ENCODE measurements around the gene LLGL2. TPM values are rescaled to one million over a fixed set of nuclear protein-coding genes. Genes with fewer than 3 reads are reported as not detected.

The LLGL2 gene
- total RNA-seq, 1 donor from 2014 or later: 16.6 TPM

DNA sequence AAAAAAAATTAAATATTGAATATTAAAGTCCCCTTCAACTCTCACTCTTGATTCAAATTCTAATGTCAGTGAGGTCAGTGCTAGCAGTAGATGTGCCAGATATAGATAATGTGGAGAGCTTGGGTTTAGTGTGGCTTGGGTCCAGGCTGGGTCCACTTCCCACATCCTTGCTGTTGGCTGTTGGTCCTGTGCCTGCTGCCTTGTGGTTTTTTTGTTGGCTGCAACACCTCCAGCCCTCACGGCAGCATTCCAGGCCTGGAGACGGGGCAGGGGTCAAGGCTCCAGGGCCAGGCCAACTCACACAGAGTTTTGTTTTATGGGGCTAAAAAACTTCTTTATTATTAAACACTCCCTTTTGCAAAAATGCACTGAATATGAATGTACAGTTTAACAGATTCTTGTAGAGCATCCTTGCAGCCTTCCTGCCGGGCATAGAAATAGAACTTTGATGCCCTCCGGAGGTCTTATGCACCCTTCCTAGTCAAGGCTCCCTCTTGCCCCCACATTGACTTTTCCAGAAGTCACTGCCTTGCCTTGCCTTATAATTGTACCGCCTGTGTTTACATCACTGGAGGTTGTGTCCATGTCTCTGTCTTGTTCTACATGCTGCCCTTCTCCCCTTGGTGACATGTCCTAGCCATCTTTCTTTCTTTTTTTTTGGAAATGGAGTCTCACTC, 36.6 kb downstream of the LLGL2 start:
- Histone ChIP-seq H3F3A (ENCODE audit: low read depth) (no peaks in the 10 kb centered on the region), H4K20me1 (ENCODE audit: low read depth) (peaks cover 3% of the 10 kb centered on the region), H3K4me1 (no peaks in the 10 kb centered on the region), H3K9me3 (ENCODE audit: low read depth) (no peaks in the 10 kb centered on the region), H2AFZ (replicated peaks) (no peak overlapping the region), H3K4me3 (no peak overlapping the region), H3K4me2 (no peak overlapping the region), H3K9ac (no peak overlapping the region), H3K27ac (no peak overlapping the region), H3K36me3 (no peaks in the 10 kb centered on the region), H3K27me3 (no peaks in the 10 kb centered on the region), H3K79me2 (ENCODE audit: low read depth) (no peaks in the 10 kb centered on the region)
- Mint-ChIP-seq H3K4me3 (no peak overlapping the region), H3K4me1 (peaks cover 16% of the 10 kb centered on the region), H3K27ac (no peak overlapping the region), H3K36me3 (no peaks in the 10 kb centered on the region), H3K27me3 (ENCODE audit: insufficient read depth, low read depth) (no peaks in the 10 kb centered on the region), H3K9me3 (no peaks in the 10 kb centered on the region)
- no peak for TF ChIP-seq EZH2phosphoT487 (IDR thresholded peaks at IDR 0.05)
- no peak for TF ChIP-seq EZH2 (IDR thresholded peaks at IDR 0.05)
- no peak for DNase-seq (ENCODE audit: low spot score)

DNA sequence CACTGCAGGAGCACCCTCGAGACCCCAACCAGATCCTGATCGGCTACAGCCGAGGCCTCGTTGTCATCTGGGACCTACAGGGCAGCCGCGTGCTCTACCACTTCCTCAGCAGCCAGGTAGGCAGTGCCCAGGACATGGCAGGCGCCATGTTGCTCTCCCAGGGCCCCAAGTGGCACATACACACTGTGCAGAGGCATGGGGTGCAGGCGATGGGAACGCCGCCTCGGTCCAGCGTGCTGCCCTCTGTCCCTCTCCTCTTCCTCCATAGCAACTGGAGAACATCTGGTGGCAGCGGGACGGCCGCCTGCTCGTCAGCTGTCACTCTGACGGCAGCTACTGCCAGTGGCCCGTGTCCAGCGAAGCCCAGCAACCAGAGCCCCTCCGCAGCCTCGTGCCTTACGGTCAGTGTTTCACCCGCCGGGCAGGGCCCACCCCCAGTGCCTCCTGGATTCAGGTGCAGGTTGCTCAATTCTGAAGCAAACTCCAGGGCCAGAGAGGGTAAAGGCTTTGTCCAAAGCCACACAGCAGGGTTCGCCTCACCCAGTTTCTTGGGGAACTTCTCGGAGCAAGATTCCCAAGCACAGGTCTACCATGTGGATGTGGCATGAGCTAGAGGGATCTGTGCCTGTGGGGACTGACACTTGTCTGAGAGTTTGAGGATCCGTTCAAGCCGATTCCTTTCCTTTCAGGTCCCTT, 37.7 kb downstream of the LLGL2 start:
- H3K4me2 ChIP-seq: no peak overlapping the region
- no peak overlapping the region for H3K4me3 Mint-ChIP-seq
- H3K27ac ChIP-seq: no peak overlapping the region

DNA sequence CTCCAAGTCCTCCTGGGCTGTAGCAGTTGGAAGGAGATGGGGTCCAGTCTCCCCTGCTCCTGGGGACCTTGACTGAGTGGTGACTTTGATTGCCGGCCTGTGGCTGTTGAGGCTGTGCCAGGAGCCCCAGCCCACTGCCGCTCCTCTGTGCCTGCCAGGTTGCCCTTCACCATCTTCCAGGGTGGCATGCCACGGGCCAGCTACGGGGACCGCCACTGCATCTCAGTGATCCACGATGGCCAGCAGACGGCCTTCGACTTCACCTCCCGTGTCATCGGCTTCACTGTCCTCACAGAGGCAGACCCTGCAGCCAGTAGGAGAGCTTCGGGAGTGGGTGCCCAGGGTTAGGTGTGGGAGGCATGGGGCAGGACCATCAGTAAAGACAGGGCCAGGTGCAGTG, 38.7 kb downstream of the LLGL2 start:
- no peaks in the 10 kb centered on the region for H3K4me1 ChIP-seq
- no peak overlapping the region for H3K4me2 ChIP-seq
- no peaks in the 10 kb centered on the region for H3K27me3 ChIP-seq
- no peaks in the 10 kb centered on the region for H3K36me3 Mint-ChIP-seq
- TF ChIP-seq, protein P1, sequence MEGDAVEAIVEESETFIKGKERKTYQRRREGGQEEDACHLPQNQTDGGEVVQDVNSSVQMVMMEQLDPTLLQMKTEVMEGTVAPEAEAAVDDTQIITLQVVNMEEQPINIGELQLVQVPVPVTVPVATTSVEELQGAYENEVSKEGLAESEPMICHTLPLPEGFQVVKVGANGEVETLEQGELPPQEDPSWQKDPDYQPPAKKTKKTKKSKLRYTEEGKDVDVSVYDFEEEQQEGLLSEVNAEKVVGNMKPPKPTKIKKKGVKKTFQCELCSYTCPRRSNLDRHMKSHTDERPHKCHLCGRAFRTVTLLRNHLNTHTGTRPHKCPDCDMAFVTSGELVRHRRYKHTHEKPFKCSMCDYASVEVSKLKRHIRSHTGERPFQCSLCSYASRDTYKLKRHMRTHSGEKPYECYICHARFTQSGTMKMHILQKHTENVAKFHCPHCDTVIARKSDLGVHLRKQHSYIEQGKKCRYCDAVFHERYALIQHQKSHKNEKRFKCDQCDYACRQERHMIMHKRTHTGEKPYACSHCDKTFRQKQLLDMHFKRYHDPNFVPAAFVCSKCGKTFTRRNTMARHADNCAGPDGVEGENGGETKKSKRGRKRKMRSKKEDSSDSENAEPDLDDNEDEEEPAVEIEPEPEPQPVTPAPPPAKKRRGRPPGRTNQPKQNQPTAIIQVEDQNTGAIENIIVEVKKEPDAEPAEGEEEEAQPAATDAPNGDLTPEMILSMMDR (IDR thresholded peaks at IDR 0.05): no peak
- TF ChIP-seq EZH2 (IDR thresholded peaks at IDR 0.05) (no peak), EZH2phosphoT487 (IDR thresholded peaks at IDR 0.05) (no peak)
- H3K9me3 ChIP-seq (ENCODE audit: low read depth): no peaks in the 10 kb centered on the region
- H2AFZ ChIP-seq (replicated peaks): no peak overlapping the region
- no peak overlapping the region for H3K4me3 Mint-ChIP-seq
- no peaks in the 10 kb centered on the region for H3K79me2 ChIP-seq (ENCODE audit: low read depth)
- no peak for DNase-seq (ENCODE audit: low spot score)
- H3K9me3 Mint-ChIP-seq: no peaks in the 10 kb centered on the region
- H3K36me3 ChIP-seq: no peaks in the 10 kb centered on the region
- no peaks in the 10 kb centered on the region for H3K27me3 Mint-ChIP-seq (ENCODE audit: insufficient read depth, low read depth)
- no peaks in the 10 kb centered on the region for H4K20me1 ChIP-seq (ENCODE audit: low read depth)
- H3K9ac ChIP-seq: no peak overlapping the region
- peaks cover 14% of the 10 kb centered on the region for H3K4me1 Mint-ChIP-seq
- no peak overlapping the region for H3K4me3 ChIP-seq
- no peak overlapping the region for H3K27ac ChIP-seq
- no peak overlapping the region for H3K27ac Mint-ChIP-seq
- H3F3A ChIP-seq (ENCODE audit: low read depth): no peaks in the 10 kb centered on the region

More for the DNA sequence above, 37.7 kb downstream of the LLGL2 start:
- Mint-ChIP-seq H3K36me3 (no peaks in the 10 kb centered on the region), H3K4me1 (peaks cover 16% of the 10 kb centered on the region), H3K9me3 (no peaks in the 10 kb centered on the region), H3K27me3 (ENCODE audit: insufficient read depth, low read depth) (no peaks in the 10 kb centered on the region), H3K27ac (no peak overlapping the region)
- Histone ChIP-seq H3F3A (ENCODE audit: low read depth) (no peaks in the 10 kb centered on the region), H4K20me1 (ENCODE audit: low read depth) (no peaks in the 10 kb centered on the region), H3K27me3 (no peaks in the 10 kb centered on the region), H3K36me3 (no peaks in the 10 kb centered on the region), H2AFZ (replicated peaks) (no peak overlapping the region), H3K4me1 (no peaks in the 10 kb centered on the region), H3K9me3 (ENCODE audit: low read depth) (no peaks in the 10 kb centered on the region), H3K9ac (no peak overlapping the region), H3K4me3 (no peak overlapping the region), H3K79me2 (ENCODE audit: low read depth) (no peaks in the 10 kb centered on the region)
- TF ChIP-seq EZH2phosphoT487 (IDR thresholded peaks at IDR 0.05) (no peak), EZH2 (IDR thresholded peaks at IDR 0.05) (no peak)
- TF ChIP-seq, protein P1 (IDR thresholded peaks at IDR 0.05): no peak
- DNase-seq (ENCODE audit: low spot score): no peak

DNA sequence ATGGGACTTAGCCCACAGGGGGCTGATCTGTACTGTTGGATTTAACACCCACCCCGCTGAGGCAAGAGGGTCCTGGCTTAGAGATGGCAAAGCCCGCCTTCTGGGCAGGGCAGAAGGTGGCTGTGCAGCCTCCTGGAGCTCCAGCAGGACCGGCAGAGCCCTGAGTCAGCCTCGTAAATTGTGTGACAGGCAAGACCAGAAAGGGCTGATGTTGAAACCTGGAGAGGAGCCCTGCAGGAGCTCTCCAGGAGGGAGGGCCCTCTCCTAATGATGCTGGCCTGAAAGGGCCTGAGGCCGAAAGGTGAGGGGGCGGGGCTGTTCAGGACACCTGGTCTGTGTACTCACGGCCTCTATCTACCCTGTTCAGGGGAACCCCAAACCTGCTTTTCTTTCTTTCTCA, 39.6 kb downstream of the LLGL2 start:
- no peak overlapping the region for H3K27ac ChIP-seq
- H3K9ac ChIP-seq: no peak overlapping the region
- Mint-ChIP-seq H3K9me3 (no peaks in the 10 kb centered on the region), H3K4me1 (peaks cover 14% of the 10 kb centered on the region), H3K27me3 (ENCODE audit: insufficient read depth, low read depth) (no peaks in the 10 kb centered on the region), H3K36me3 (no peaks in the 10 kb centered on the region), H3K4me3 (no peak overlapping the region), H3K27ac (no peak overlapping the region)
- no peaks in the 10 kb centered on the region for H3F3A ChIP-seq (ENCODE audit: low read depth)
- H4K20me1 ChIP-seq (ENCODE audit: low read depth): no peaks in the 10 kb centered on the region
- no peak overlapping the region for H3K4me2 ChIP-seq
- H3K79me2 ChIP-seq (ENCODE audit: low read depth): no peaks in the 10 kb centered on the region
- no peak for DNase-seq (ENCODE audit: low spot score)
- H3K36me3 ChIP-seq: no peaks in the 10 kb centered on the region
- no peak overlapping the region for H3K4me3 ChIP-seq
- no peaks in the 10 kb centered on the region for H3K9me3 ChIP-seq (ENCODE audit: low read depth)
- no peaks in the 10 kb centered on the region for H3K27me3 ChIP-seq
- no peaks in the 10 kb centered on the region for H3K4me1 ChIP-seq
- H2AFZ ChIP-seq (replicated peaks): no peak overlapping the region
- TF ChIP-seq EZH2phosphoT487 (IDR thresholded peaks at IDR 0.05): no peak

All from neural progenitor cell (in vitro differentiated cells).